Activated CD4-positive, CD25-positive, alpha-beta regulatory T cell (primary cell): Measurements from ENCODE around the gene TMEM132D.
"Not testable (repeated sequence)": the region's sequence is repeated elsewhere in the genome, so short reads cannot be mapped to it uniquely, and the experiment has no call there.

Experiments used
- DNase-seq, 4 experiments: peaks; one replicate each; lab custom pipeline; 2025; lab: John Stamatoyannopoulos, UW

Gene TMEM132D

GRCh38 chr12:129067491-129067890 is 836.3 kb downstream of the TMEM132D start:
- no peak for DNase-seq

GRCh38 chr12:129064209-129064855 is 839.5 kb downstream of the TMEM132D start:
- DNase-seq = no peak

GRCh38 chr12:129063600-129063999 is 840.2 kb downstream of the TMEM132D start:
- no peak for DNase-seq

- no peak for DNase-seq
Observed at GRCh38 chr12:129053232-129053631, 850.6 kb downstream of the TMEM132D start.

- no peak for DNase-seq
Observed at GRCh38 chr12:129052373-129052772, 851.5 kb downstream of the TMEM132D start.

GRCh38 chr12:129049917-129050316 is 853.9 kb downstream of the TMEM132D start:
- DNase-seq = no peak

- DNase-seq = not testable (repeated sequence)
Observed at GRCh38 chr12:129043334-129043733, 860.5 kb downstream of the TMEM132D start.

GRCh38 chr12:129036135-129036534 is 867.7 kb downstream of the TMEM132D start:
- DNase-seq = no peak

- DNase-seq = no peak
Observed at GRCh38 chr12:129034558-129035289, 869.1 kb downstream of the TMEM132D start.

GRCh38 chr12:129028844-129029243 is 875.0 kb downstream of the TMEM132D start:
- no peak for DNase-seq

GRCh38 chr12:129025055-129025454 is 878.8 kb downstream of the TMEM132D start:
- DNase-seq = no peak
